Neuron (in vitro differentiated cells): Measurements from ENCODE around the gene GOLGA6L10.
"Not testable (repeated sequence)": the region's sequence is repeated elsewhere in the genome, so short reads cannot be mapped to it uniquely, and the experiment has no call there.

Experiments used
- H2AFZ ChIP-seq: one replicate; pipeline ENCODE4 v1.6.1; 2013; ENCODE audit warnings: low read depth, mild to moderate bottlenecking, inconsistent platforms, low read length, moderate library complexity
- H3K27me3 ChIP-seq: one replicate; pipeline ENCODE4 v1.6.1; 2013; ENCODE audit warnings: low read length; ENCODE audit not compliant: insufficient read depth
- H3K36me3 ChIP-seq: one replicate; pipeline ENCODE4 v1.6.1; 2013; ENCODE audit warnings: low read length; ENCODE audit not compliant: insufficient read depth
- H3K4me1 ChIP-seq: one replicate; pipeline ENCODE4 v1.6.1; 2013; ENCODE audit warnings: low read length; ENCODE audit not compliant: insufficient read depth
- H3K4me3 ChIP-seq: 2 replicates; pipeline ENCODE4 v1.5.1; 2013; ENCODE audit warnings: mild to moderate bottlenecking, low read length, moderate library complexity
- H3K9me3 ChIP-seq: one replicate; pipeline ENCODE4 v1.6.1; 2013; ENCODE audit warnings: low read length

GOLGA6L10 gene

DNA sequence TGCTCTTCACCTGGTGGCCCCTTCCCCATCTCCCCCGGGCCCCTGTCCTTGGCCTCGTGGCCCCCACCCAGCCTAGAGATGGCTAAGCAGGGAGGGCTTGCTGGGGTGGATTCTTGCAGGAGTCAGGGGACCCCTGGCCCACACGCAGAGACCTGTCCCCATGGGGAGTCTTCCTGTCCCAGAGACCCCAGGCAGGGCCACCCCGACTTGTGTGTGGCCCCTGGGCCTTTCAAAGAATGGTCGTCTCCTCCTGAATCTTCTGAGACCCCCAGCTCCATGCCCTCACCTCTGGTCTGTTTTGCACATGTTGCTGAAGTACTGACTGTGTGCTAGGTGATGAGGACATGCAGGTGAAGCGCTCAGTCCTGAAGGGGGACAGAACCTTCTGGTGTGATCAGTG lies 28.4 kb downstream of the GOLGA6L10 start:
- not testable (repeated sequence) for H3K4me3 ChIP-seq, H2AFZ ChIP-seq, H3K27me3 ChIP-seq, H3K9me3 ChIP-seq, H3K4me1 ChIP-seq, H3K36me3 ChIP-seq

DNA sequence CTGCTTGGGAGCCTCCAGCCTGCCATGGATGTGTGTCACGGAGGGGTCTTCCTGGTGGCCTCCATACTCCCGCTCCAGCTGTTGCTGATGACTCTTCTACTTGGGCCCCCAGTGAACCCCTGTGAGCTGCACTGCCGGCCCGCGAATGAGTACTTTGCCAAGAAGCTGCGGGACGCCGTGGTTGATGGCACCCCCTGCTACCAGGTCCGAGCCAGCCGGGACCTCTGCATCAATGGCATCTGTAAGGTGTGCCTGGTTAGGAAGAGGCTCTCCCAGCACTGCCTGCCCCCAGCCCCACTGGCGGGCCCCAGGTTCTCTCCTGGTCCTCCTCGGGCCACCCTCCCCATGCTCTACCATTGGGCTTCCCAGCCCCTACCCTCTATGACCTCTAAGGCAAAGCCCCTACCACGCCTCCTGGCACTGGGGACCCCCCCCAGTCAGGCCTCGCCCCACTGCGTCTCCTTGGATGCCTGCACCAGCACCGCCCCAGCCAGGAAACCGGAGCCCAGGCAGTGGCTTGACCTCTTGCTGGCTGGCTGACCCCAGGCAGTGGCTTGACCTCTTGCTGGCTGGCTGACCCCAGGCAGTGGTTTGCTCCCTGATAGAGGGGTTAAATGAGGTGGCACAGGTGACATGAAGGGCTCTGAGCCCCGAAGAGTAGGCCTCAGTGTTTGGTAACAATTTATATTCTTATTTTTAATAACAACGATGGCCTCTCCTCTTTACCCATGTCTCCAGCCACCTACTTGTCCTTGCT lies 29.6 kb downstream of the GOLGA6L10 start:
- H3K4me3 ChIP-seq, H3K4me1 ChIP-seq, H3K9me3 ChIP-seq, H2AFZ ChIP-seq, H3K27me3 ChIP-seq, H3K36me3 ChIP-seq: not testable (repeated sequence)

DNA sequence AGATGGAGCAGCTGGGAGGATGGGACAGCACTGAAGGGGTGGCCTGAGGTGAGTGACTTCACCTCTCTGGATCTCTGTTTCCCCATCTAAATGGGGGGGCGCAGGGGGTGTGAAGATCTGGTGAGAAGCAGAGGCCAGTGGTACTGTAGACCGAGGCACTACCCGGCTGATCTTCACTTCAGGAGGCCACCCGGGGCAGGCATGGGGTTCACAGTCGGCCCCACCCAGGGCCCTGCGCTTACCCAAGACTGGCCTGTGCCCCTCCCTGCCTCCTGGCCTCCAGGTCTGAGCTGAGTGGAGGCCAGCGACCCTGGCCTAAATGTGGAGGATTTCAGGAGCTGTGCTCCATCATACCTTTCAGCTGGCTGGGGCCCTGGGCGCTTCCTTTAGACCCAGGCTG lies 31.0 kb downstream of the GOLGA6L10 start:
- H3K36me3 ChIP-seq, H3K9me3 ChIP-seq, H3K4me1 ChIP-seq, H2AFZ ChIP-seq, H3K27me3 ChIP-seq, H3K4me3 ChIP-seq: not testable (repeated sequence)

DNA sequence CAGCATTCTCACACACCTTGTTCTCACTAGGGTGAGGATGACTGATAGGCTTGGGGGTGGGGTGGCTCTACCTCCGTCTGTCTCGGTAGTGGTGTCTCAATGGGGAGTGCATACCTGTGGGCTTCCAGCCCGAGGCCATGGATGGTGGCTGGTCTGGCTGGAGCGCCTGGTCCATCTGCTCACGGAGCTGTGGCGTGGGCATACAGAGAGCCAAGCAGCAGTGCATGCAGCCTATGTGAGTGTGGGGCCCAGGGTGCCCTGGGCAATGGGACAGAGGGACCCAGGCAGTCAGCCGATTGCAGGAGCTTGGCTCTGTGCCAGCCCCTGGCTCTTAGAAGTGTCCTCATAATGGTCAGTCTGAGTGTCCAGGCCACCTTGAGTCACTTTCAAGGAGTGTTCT lies 31.8 kb downstream of the GOLGA6L10 start:
- H3K9me3 ChIP-seq, H2AFZ ChIP-seq, H3K27me3 ChIP-seq, H3K4me3 ChIP-seq, H3K36me3 ChIP-seq, H3K4me1 ChIP-seq: not testable (repeated sequence)

DNA sequence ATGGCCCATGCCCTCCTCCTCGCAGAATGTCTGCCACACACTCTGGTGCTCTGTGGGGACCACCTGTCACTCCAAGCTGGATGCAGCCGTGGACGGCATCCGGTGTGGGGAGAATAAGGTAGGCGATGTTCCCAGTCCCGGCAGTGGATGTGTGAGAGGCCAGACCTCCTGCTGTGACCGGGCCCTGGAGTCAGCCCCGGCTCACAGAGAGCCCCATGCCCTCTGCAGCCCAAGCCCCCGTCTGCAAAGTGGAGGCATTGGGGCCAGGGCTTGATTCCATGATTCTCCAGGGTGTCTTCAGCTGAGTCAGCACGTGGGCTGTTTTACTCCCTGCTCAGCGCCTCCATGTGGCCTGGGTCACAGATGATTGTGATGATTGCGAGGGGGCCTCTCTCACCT lies 32.2 kb downstream of the GOLGA6L10 start:
- Histone ChIP-seq H3K4me3 (no peak overlapping the region), H2AFZ (no peak overlapping the region), H3K27me3 (no peaks in the 10 kb centered on the region), H3K4me1 (no peaks in the 10 kb centered on the region), H3K9me3 (no peaks in the 10 kb centered on the region), H3K36me3 (no peaks in the 10 kb centered on the region)

DNA sequence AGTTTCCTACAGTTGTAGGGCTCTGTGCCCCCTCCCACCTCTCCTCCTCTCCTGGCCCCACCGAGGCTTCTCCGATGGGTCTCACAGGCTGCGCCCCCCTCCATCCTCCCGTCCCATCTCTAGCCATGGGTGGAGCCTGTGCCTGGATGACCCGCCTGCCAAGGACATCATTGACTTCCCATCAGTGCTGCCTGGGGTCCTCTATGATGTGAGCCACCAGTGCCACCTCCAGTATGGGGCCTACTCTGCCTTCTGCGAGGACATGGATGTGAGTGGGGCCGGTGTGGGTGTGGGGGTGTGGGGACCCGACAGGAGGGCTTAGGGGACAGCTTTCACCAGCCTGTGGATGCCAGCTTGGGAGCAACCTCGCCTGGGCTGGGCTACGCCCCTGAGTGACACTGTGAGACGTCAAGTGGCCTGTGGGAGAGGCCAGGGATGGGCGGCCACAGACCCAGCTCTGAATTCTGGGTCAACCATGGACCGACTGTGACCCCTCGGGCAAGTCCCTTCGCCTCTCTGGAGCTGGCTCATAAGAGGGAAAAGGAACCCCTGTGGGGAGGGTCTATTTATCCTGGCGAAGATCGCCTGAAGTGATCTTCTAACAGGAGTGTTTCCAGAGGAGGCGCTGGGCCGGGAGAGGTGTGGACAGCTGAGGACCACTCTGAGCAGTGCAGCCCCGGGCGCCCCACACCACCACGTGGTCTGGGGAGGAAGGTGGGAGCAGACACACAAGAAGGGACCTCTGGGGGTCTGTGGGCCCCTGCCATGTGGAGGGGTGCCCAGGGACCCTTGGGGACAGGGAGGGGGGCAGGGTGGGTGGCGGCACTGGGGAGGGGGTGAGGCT lies 32.8 kb downstream of the GOLGA6L10 start:
- not testable (repeated sequence) for H3K9me3 ChIP-seq, H3K27me3 ChIP-seq, H2AFZ ChIP-seq, H3K36me3 ChIP-seq, H3K4me1 ChIP-seq, H3K4me3 ChIP-seq

DNA sequence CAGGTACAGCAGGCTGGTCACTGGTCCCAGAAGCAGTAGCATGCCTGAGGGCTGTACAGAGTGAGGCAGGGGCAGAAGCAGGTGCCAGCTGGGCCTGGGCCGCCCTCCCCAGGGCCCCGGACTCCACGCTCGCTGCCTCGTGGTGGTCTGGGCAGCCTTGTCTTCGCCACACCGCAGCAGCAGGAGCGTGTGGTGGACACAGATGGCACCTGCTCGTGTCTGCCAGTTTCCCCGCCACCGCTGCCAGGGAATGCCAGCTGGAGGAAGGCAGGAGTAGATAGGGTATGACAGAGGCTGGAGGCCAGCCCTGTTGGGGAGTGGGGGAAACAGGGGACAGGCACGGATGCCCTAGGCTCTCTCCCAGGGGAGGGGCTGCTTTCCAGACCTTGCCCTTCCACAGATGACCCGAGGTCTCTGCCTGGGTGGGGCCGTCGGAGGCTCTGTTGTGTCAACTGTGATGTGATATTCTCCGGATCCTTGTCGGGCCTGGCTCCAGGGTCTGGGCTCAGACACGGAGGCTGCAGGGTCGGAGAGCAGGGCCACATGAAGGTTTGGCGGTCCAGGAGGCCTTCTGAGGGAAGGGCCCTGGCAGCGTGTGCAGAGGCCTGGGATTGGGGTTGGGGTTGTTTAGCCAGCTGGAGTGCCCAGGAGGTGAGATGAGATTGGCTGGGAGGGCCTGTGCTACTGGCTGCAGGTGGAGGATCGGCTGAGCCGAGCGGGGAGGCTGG lies 33.6 kb downstream of the GOLGA6L10 start:
- no peaks in the 10 kb centered on the region for H3K9me3 ChIP-seq
- no peak overlapping the region for H2AFZ ChIP-seq
- no peak overlapping the region for H3K4me3 ChIP-seq
- no peaks in the 10 kb centered on the region for H3K4me1 ChIP-seq
- no peaks in the 10 kb centered on the region for H3K36me3 ChIP-seq
- H3K27me3 ChIP-seq: no peaks in the 10 kb centered on the region

DNA sequence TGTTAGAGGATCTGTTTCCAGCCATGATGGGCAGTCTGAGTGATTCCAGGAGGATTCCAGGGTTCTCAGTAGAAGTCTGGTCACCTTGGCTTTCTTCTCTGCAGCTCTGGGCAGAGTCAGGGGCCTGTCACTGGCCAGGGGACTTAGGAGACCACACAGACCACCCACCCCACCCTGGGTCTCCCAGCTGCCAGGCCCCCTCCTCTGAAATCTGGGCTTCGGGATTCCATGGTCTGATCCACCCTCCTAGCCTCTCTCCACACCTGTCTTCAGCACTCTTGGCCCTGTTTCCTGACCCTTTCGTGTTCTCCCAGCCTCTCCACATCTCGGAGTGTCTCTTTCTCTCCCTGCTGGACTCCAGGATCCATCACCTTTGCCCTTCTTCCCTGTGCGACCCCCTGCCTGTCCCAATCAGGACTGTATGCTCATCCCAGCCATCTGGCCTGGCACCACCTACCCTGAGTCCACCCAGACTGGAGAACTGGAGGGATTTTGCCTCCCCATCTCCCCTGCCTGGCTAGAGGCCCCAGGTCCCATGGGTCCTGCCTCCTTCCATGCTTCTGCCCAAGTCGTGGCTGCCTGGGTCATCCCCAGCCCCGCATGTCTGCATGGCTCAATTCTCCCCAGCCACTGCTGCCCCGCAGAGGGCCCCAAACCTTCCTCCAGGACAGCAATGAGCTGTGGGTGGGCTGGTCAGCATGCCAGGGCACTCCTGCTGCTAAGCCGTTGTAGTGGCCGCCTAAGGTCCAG lies 34.3 kb downstream of the GOLGA6L10 start:
- Histone ChIP-seq H3K36me3 (no peaks in the 10 kb centered on the region), H3K4me1 (no peaks in the 10 kb centered on the region), H3K27me3 (no peaks in the 10 kb centered on the region), H3K4me3 (no peak overlapping the region), H3K9me3 (no peaks in the 10 kb centered on the region), H2AFZ (no peak overlapping the region)

DNA sequence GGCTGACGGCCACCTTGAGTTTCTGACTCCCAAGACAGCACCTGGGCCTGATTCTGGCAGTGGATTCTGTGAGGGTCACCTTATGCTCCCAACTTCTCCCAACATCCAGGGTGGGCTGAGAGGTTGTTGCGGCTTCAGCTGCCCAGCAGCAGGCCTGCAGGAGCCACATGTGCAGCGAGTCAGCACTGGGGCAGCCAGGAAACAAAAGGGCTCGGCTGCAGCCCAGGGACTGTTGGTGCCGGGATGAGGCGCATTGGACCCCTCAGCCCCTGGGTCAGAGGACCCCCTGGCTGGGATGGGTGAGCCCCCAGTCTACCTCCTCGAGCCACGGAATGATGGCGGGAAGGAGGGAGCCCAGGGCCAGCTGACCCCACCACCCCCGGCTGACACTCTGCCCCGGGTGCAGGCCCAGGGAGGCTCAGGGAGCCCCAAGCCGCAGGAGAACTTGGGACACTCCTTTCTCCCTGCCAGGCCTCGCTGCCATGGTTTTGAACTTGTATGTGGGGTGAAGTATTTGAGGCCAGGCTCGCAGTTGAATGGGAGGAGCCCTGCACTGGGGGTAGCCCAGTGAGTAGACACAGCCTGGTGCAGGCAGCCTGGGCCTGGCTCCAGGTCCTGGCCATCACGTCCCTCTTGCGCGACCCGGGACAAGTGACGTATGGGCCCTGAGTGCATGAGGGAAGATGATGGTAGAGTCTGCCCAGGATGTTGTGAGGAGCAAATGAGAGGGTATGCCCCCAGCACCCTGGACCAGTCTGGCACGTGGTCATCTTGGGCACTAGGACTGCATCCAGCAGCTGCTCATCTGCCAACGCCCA lies 35.1 kb downstream of the GOLGA6L10 start:
- not testable (repeated sequence) for H3K27me3 ChIP-seq, H3K9me3 ChIP-seq, H3K4me1 ChIP-seq, H3K36me3 ChIP-seq, H3K4me3 ChIP-seq, H2AFZ ChIP-seq

DNA sequence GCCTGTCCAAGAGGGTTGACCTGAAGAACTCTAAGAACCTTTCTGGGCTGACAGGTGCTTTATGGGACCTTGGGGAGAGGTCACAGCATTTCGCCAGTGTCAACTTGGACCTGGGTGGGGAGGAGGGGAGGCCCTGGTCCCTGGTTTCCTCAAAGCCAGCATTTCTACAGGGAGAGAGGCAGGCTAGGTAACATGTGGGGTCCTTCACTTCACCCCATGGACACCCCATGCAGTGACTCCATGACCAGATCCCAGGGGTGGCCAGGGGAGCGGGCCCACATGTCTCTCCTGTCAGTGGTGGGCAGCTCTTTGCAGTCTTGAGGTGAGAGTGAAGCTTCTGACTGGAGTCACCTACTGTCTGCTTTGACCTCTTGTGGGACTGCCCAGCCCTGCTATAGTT lies 35.8 kb downstream of the GOLGA6L10 start:
- no peak overlapping the region for H2AFZ ChIP-seq
- no peaks in the 10 kb centered on the region for H3K9me3 ChIP-seq
- no peaks in the 10 kb centered on the region for H3K36me3 ChIP-seq

DNA sequence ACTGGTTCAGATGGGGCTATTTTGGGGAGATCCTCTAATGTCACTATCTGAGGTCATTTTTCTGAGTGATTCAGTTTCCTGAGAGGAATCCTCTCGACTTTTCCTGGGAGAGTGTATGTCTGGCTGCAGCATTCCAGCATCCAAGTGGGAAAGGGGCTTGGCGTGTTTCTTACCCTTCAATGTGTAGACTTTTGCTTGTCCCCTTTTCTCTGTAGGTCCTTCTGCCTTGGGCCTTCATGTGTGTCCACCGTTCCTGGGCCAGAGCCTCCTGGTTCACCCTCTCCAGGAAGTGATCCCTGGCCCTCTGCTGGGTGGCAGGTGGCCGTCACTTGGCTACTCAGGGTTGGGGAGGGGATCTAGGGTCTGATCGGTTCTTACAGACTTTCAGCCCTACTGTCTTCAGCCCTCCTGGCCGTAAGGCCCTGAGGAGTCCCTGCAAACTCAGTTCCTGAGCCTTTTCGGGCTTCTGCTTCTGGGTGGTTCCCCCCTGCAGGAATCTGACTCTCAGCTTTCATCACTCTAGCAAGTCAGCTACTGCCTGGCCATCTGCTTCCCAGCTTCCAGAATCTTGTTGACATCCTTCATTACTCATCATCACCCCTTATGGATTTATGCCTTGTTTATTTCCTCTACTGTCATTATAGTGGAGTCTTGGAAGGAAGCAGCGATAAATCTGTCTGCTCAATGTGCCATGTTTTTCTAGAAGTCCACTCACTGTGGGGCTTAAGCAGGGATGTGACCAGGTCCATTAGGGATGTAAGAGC lies 36.5 kb downstream of the GOLGA6L10 start:
- Histone ChIP-seq H3K9me3 (no peaks in the 10 kb centered on the region), H3K36me3 (no peaks in the 10 kb centered on the region), H3K27me3 (no peaks in the 10 kb centered on the region), H3K4me3 (no peak overlapping the region), H2AFZ (no peak overlapping the region), H3K4me1 (no peaks in the 10 kb centered on the region)

More for the DNA sequence above, 35.8 kb downstream of the GOLGA6L10 start:
- no peak overlapping the region for H3K4me3 ChIP-seq
- H3K4me1 ChIP-seq: no peaks in the 10 kb centered on the region
- H3K27me3 ChIP-seq: no peaks in the 10 kb centered on the region

DNA sequence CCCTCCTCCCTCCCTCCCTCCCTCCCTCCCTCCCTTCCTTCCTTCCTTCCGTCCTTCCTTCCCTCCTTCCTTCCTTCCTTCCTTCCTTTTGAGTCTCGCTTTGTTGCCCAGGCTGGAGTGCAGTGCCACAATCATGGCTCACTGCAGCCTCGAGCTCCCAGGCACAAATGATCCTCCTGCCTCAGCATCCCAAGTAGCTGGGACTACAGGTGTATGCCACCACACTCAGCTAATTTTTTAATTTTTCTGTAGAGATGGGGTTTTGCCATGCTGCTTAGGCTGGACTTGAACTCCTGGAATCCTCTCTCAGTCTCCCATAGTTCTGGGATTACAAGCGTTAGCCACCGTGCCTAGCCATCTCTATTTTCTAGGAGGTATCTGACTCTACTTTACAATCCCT lies 38.0 kb downstream of the GOLGA6L10 start:
- not testable (repeated sequence) for H3K36me3 ChIP-seq, H3K4me1 ChIP-seq, H3K4me3 ChIP-seq, H2AFZ ChIP-seq, H3K9me3 ChIP-seq, H3K27me3 ChIP-seq
